Posterior vena cava (tissue), 2 donors: ENCODE measurements around the gene NUDT4. TPM values are rescaled to one million over a fixed set of nuclear protein-coding genes. Genes with fewer than 3 reads are reported as not detected.
A peak's percentile ranks its signal among the peaks of the same experiment; 100 is the strongest.

ENCODE experiments used
- DNase-seq: peaks from one replicate; pipeline ENCODE4 v3.0.0-alpha.2; 2020; ENCODE audit warnings: low spot score
- intact Hi-C, 2 donors: fragments of 100-400 bp; cut with DNase I; formaldehyde crosslinking; loops; one replicate each; pipeline versions ENCODE4 v1.14.1 to v1.14.2; 2022 to 2023
- long read RNA-seq, 2 donors: library from polyadenylated mRNA; unstranded; transcript quantifications; one replicate each; pipeline ENCODE4 v2.0.0, GENCODE V29; 2020 to 2021
- total RNA-seq, 2 donors: library from RNA; stranded (reverse); fragmentation: NEBNext Ultra II Directional; extraction: Animal tissue kit (Norgen Biotek cat#: 25700); gene quantifications; one replicate each; pipeline ENCODE4 v1.2.1, GENCODE V29; 2021
- donor health status: DM: yes; HTN: yes; CAD: no.
- donor health status: DM: yes; HTN: yes; CAD: no.

Gene NUDT4
- 100 to 1,000 TPM in 1 of 2 donors, 10 to 100 TPM in 1; 76.5 to 133 TPM for total RNA-seq
- long read RNA-seq, donor 1, full-length matches to known transcripts: 68 of 81 reads
- long read RNA-seq, donor 1, partial matches to known transcripts: 2 of 81 reads
- long read RNA-seq, donor 1, other reads (novel, unspliced or antisense): 11 of 81 reads
- long read RNA-seq, donor 2, full-length matches to known transcripts: 3 of 26 reads
- long read RNA-seq, donor 2, partial matches to known transcripts: 3 of 26 reads
- long read RNA-seq, donor 2, other reads (novel, unspliced or antisense): 20 of 26 reads

DNA sequence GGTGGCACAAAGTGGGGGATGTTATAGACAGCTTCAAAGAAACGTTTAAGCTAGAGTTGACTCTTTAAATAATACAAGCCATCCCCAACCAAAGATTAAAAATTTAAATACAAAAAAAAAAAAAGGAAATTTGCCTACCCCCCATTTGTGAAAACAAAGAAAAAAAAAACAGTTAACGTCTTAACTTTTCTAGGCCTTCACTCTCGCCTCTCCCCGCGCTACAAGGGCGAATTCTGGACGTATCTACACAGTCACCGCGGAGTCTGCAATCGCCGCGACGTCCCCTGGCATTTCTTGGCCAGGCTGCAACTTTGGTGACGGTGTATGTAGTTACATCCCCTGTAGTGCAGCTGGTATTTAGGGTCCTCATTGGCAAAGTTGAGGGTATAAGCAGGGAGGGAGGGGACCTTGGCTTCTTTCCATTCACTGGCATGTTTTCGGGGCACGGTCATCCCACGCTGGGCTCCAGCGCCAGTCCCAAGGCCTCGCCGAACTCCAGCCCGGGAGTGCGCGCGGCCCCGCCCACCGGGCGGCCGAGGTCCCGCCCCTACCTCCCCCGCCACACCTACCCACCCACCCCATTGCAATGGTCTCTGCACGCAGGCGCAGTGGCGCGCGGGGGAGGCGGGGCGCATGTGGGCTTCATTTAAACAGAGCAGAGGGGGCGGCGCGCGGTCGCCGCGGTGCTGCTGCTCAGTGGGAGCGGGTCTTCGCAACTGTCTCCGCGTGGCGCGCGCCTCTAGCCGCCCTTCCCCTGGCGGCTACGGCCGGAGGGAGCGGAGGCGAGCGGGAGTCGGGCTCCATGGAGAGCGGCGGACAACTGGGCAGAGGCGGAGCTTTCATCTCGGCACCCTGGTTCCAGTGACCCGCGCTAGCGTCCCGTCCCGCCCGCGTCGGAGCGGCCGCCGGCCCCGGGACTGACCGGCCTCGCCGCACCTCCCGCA is at the start of gene NUDT4:
Gene NUDT4 (plus strand): TSS at position 674 of the 944 bp plus-strand sequence. CDS start 398 bp downstream, outside the sequence.
- peak; percentile 99 for DNase-seq
- intact Hi-C loops: loop anchor here in 1 of 2 donors (10.0 kb wide), 1 partner anchor 203 kb away; no protein-coding TSS in a partner anchor

DNA sequence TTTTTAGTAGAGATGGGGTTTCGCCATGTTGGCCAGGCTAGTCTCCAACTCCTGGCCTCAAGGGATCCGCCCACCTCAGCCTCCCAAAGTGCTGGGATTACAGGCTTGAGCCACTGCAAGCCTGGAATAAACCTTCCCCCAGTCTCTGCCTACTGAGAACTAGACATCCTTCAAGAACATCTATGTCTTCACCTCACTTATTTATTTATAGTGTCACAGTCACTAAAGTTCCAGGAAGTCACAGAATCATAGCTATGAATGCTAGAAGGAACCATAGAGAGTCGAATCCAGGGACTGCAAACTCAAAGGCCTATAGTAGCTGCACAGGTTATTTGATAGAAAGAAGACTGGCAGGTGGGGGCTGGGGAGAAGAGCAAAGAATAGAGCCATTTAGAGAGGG is 44.7 kb upstream of the NUDT4 start:
- DNase-seq: no peak
- intact Hi-C loops: no loop called here

DNA sequence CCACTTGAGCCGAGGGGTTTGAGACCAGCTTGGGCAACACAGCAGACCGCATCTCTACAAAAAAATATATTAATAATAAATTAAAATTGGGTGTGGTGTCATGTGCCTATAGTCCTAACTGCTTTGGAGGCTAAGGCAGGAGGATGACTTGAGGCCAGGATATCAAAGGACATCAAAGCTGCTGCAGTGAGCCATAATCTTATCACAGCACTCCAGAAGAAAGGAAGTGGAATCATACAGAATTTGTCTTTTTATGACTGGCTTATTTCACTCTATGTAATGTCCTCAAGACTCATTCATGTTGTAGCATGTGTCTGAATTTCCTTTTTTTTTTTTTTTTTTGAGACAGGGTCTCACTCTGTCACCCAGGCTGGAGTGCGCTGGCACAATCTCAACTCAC is 43.9 kb upstream of the NUDT4 start:
- intact Hi-C loops: no loop called here

DNA sequence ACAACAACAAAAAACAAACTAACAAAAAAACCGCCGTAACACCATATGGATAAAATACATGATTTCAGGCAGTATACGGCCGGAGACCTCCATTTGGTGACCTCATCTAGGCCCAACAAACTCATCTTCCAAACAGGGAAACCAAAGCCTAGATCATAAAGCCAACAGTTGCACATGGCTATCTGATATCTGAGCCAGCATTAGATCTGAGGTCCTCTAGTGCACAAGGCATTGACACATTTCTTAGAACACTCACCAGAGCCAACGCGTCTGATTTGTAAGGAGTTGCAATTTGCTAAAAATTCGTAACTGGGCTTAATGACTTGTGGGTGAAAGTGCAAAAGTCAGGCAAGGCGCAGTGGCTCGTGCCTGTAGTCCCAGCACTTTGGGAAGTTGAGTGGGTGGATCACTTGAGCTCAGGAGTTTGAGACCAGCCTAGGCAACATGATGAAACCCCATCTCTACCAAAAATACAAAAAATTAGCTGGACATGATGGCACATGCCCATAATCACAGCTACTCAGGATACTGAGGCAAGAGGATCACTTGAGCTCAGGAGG is 42.0 kb upstream of the NUDT4 start:
- DNase-seq: no peak
- intact Hi-C loops: no loop called here

More for the DNA sequence above, 43.9 kb upstream of the NUDT4 start:
- DNase-seq: no peak

DNA sequence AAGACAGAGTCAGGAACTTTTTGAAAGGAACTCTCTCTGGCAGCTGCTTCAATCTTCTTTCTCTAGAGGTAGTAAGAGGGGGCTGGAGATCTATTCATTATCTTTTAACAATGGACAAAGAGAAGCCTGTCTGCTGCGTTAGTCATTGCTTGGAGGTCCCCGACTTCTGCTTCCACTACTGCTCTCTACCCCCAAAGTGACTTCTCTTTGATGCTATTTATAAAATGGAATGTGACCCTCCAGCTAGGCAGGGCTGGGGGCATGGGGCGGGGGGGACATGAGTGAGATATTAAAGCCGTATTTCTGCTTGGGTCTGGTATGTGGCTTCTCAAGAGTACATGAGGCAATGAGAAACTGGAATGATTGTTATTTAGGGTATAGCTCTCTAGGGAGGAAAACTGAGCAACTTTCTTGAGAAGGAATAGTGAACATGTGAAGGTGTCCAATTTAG is 41.4 kb upstream of the NUDT4 start:
- intact Hi-C loops: no loop called here
- no peak for DNase-seq

DNA sequence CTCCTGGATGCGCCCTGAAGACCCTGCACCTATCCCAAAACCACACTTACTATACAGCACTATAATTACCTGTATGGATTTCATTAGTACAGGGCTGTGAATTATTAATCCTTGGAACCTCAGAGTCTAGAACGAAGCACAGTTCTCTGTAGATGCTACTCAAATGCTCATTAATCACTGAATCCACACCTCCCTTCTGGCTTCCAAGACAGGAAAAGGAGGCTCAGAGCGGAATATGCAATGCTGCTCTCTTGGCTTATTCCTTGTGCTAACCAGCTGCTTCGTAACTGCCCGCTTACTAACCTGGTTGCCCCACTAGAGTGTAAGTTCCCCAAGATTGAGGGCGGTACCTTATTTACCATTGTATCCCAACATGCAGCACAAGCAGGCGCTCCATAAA is 39.1 kb upstream of the NUDT4 start:
- intact Hi-C loops: no loop called here
- DNase-seq: no peak

DNA sequence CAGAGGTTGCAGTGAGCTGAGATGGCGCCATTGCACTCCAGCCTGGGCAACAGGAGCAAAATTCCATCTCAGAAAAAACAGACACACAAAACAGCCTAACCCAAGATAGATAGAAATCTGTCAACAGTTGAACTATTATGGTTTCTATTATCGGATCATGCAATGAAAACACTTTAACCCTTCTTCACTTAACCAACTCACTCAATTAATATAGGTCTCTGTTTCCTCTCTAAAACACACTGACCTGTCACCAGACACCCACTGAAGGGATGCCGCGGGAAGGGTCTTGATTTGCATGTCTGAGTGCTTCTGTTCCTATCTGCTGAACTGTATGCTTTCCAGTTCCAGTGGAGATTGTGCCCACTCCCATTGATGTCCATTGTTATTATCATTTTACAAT is 38.0 kb upstream of the NUDT4 start:
- intact Hi-C loops: no loop called here
- DNase-seq: no peak

DNA sequence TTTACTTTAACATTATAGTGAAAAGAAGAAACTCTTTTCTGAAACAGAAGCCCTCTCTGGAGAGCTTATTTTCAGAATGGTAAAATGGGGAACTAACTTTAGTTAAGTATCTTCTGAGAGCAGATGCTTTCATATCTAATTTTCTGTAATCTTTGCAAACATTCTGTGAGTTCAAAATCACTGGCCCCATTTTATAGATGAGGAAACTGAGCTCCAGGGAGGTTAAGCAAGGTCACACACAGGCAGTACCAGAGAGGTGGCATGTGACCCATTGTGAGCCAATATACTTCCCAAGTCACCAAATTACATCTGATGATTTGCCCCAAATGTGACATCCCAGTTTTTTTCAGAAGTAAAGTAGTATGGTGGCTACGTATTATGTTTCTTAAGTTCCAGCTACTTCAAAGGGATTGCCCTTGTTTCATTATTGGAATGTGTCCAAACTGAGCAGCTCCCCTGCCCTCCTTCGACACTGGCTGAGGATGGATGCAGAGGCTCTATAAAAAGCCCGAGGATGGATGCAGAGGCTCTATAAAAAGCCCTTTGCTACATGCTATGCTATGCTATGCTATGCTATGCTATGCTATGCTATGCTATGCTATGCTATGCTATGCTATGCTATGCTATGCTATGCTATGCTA is 36.2 kb upstream of the NUDT4 start:
- intact Hi-C loops: no loop called here
- DNase-seq: no peak

DNA sequence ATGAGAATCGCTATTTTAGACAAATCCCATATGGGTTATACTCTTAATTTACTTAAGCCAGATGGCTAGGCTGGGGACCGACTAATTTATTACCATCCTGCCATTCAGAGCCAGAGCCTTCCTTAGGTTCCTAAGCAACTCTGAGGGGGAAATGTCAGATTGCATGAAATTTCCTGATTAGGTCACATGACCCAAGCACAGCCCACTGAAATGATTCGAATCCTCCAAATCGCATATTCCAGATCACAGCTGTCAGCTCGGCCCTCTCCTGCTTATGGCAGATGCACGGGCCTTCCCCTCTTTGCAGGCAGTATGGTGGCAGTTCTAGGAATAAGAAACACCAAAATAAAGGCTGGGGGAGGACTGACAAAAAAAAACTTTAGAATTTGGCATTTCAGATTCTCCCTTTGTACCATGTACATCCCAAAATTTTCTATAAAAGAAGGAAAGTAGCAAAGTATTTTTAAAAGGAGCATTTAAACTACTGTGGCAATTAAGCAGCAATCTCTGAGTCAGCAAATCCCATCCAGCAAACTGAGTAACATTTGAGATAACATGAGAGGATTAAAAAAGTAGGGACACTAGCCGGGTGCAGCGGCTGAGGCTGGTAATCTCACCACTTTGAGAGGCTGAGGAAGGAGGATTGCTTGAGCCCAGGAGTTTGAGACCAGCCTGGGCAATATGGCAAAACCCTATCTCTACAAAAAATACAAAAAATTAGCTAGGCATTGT is 30.5 kb upstream of the NUDT4 start:
- intact Hi-C loops: no loop called here
- no peak for DNase-seq

DNA sequence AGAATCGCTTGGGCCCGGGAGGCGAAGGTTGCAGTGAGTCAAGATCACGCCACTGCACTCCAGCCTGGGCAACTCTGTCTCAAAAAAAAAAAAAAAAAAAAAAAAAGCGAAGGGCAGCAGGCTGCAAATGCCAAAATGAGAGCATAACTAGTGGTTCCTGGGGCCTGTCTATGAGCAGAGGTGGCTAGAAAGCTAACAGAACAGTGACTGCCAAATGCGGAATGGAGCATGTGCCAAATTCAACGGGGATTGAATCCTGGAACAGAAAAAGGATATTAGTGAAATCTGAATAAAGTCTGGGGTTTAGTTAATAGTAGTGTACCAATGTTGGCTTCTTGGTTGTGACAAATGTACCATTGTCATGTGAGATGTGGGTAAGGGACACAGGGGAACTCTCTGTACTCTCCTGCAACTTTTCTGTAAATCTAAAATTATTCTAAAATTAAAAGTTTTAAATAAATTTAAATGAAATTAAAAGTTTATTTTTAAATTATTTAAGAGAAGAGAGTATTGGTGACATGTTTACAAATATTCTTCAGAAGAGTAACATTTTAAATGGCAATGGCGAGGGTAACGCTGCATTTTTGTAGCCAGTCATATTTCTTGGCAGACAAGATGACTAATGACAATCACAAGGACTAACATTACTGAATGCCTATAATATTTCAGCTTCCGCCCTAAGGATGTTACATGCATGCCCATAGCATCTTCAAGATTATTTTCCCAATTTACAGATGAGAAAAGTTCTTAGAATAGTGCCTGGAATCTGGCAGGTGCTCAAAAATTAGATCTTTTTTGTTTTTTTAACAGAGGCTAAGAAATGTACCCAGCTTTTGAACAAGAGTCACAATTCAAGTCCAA is 28.9 kb upstream of the NUDT4 start:
- intact Hi-C loops: no loop called here
- no peak for DNase-seq

DNA sequence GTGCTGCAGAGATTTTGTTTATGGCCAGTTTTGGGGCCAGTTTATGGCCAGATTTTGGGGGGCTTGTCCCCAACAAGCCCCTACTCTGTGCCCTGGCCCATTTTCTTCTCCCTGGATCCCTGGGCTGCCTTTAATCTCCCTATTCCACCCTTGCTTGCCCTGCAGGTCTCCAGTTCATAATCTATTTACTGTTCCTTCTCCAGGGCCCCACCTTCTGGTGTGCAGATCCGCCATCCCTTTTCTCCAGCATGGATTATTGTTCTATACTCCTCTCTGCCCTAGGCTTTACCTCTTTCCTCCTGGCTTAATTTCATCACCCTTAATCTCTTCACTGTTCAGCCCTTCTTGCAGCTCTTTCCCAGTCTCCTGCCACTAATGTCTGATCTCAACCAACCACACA is 26.0 kb upstream of the NUDT4 start:
- intact Hi-C loops: no loop called here
- no peak for DNase-seq

DNA sequence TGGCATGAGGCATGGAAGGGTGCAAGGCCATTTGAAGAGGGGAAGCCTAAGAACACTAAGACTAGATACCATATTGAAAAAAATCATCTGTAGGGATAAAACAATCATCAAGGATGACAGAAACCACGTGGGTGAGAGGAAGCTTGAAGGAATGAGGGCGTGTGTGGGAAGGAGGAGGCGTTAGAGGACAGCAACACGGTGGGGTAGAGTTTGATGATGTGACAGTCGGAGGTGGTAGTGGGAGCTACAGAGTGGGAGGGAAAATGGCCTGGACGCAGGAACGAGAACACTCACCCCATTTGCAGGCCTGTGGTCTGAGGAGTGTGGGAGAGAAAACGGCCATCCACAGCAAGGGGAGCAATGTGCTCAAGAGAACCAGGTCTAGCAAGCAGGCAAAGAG is 25.4 kb upstream of the NUDT4 start:
- DNase-seq: no peak

DNA sequence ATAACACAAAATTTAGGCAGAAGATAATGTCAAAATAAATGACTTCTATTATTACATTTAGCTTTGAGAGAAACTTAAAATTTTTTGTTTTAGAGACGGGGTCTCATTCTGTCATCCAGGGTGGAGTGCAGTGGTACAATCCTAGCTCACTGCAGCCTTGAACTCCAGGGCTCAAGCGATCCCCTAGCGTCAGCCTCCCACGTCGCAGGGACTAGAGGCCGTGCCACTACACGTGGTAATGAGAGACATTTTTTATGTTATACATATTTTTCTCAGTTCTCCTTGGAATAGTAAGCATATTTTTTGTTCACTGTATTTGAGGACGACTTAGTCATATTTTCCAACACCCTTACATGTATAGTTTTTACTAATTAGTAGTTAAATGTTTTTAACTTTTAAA is 21.5 kb upstream of the NUDT4 start:
- DNase-seq: no peak
- intact Hi-C loops: no loop called here

More for the DNA sequence above, 25.4 kb upstream of the NUDT4 start:
- intact Hi-C loops: no loop called here

DNA sequence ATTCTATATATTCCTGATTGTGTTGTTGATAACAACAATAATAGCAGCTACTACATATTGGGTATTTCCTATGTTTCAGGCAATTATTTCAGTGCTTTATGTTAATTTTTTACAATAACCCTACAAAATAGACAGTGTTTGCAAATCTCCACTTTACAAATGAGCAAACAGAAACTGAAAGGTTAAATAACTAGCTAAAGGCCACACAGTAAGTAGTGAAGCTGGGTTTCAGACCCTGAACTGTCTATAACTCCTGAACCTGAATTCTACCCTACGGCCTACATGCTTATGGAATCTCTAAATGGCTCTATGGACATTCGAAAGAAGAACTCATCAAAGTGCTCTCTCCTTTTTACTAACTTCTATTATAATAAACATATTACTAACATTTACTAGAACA is 19.7 kb upstream of the NUDT4 start:
- no peak for DNase-seq
- intact Hi-C loops: no loop called here

DNA sequence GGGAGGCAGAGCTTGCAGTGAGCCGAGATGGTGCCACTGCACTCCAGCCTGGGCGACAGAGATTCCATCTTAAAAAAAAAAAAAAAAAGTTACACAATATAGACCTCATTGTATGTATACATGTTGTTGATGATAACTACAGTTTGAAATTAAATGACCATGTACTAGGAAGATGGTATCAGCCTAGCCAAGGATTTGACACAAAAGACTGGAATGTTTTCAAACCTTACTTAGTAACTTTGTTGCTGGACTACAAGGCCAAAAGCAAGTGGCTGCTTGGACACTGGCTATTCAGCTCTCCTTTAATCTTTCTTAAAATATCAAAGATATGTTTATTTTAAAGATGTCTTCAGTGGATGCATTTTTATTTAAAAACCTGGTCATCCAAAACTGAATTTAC is 18.9 kb upstream of the NUDT4 start:
- intact Hi-C loops: no loop called here

DNA sequence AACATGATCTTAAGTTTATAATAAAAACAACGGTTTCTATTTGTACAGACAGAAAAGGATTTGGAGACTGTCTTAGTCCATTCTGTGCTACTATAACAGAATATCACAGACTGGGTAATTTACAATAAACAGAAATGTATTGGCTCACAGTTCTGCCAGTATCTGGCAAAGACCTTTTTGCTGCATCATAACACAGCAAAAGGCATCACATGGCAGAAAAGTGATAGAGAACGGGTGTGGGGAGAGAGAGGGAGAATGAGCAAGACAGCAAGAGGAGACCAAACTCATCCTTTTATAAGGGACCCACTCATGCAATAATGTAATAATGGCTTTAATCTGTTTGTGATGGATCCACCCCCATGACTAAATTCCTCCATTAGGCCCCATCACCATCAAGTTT is 17.0 kb upstream of the NUDT4 start:
- DNase-seq: no peak
- intact Hi-C loops: no loop called here

More for the DNA sequence above, 18.9 kb upstream of the NUDT4 start:
- DNase-seq: no peak

DNA sequence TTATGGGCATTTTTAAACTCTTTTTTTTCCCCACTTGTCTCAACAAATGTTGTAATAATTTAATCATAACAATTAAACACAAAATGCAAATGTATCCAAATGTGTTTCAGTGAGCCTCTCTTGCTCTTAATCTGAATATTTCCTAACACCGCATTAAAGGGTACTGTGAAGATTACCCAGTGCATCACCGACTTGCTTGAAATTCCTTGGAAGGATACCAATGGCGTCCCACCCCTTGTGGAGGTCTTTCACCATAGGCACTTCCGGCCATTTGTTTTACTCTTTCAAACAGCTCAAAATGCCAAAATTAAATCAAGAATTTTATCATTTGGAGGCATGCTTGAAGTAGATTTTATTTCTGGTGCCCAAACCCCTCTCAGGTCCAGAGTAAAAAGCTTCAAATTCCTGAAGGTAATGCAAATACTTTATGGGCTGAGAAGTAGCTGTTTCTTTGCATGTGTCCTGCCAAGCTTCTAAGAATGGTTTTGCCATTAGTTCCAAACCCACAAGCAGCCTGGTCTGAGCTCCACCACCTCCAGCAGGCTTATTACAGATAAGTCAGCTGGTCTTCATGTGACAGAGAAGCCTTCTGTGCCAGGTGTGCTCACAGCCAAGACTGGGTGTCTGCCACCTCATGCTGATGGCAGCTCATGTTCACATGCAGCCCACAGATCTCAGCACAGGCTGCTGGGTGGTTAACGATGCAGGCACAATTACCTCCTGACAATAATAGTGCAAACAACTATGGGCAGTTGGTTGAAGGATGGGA is 16.4 kb upstream of the NUDT4 start:
- DNase-seq: no peak
- intact Hi-C loops: no loop called here
